HG02970 (cell line): ENCODE results near the gene GYPC.
A peak's percentile ranks its signal among the peaks of the same experiment; 100 is the strongest.
"Not testable (repeated sequence)": the region's sequence is repeated elsewhere in the genome, so short reads cannot be mapped to it uniquely, and the experiment has no call there.

ENCODE experiments used
- ATAC-seq: cut with Tn5 transposase; IDR thresholded peaks from one replicate; pipeline ENCODE4 v1.9.1; 2021; ENCODE audit warnings: mild to moderate bottlenecking, moderate library complexity, moderate number of reproducible peaks; ENCODE audit not compliant: unreplicated experiment, low FRiP score

GYPC gene

GRCh38 chr2:126655500-126656430 lies at the start of gene GYPC:
Gene GYPC (plus strand): TSS chr2:126656158. CDS start chr2:126656264, 106 bp downstream.
- ATAC-seq = peak; percentile 37

- ATAC-seq = no peak
Observed at GRCh38 chr2:126614524-126615227, 41.3 kb upstream of the GYPC start.

- no peak for ATAC-seq
Observed at GRCh38 chr2:126616606-126617069, 39.3 kb upstream of the GYPC start.

- ATAC-seq = no peak
Observed at GRCh38 chr2:126620302-126620701, 35.7 kb upstream of the GYPC start.

- ATAC-seq = no peak
Observed at GRCh38 chr2:126623000-126623399, 33.0 kb upstream of the GYPC start.

- no peak for ATAC-seq
Observed at GRCh38 chr2:126627643-126628042, 28.3 kb upstream of the GYPC start.

- no peak for ATAC-seq
Observed at GRCh38 chr2:126634273-126634861, 21.6 kb upstream of the GYPC start.

- ATAC-seq = no peak
Observed at GRCh38 chr2:126635281-126635680, 20.7 kb upstream of the GYPC start.

- no peak for ATAC-seq
Observed at GRCh38 chr2:126635736-126636135, 20.2 kb upstream of the GYPC start.

- ATAC-seq = no peak
Observed at GRCh38 chr2:126637386-126637785, 18.6 kb upstream of the GYPC start.

- ATAC-seq = no peak
Observed at GRCh38 chr2:126638746-126639145, 17.2 kb upstream of the GYPC start.

- no peak for ATAC-seq
Observed at GRCh38 chr2:126639276-126639675, 16.7 kb upstream of the GYPC start.

GRCh38 chr2:126641294-126641693 lies 14.7 kb upstream of the GYPC start:
- not testable (repeated sequence) for ATAC-seq

- ATAC-seq = no peak
Observed at GRCh38 chr2:126642031-126642430, 13.9 kb upstream of the GYPC start.

- no peak for ATAC-seq
Observed at GRCh38 chr2:126643431-126643830, 12.5 kb upstream of the GYPC start.

GRCh38 chr2:126643972-126644371 lies 12.0 kb upstream of the GYPC start:
- ATAC-seq = no peak

GRCh38 chr2:126644630-126645191 lies 11.2 kb upstream of the GYPC start:
- no peak for ATAC-seq

- ATAC-seq = no peak
Observed at GRCh38 chr2:126645211-126645618, 10.7 kb upstream of the GYPC start.

GRCh38 chr2:126646026-126646425 lies 9.9 kb upstream of the GYPC start:
- no peak for ATAC-seq

GRCh38 chr2:126647714-126648344 lies 8.1 kb upstream of the GYPC start:
- ATAC-seq = not testable (repeated sequence)
